HG03139 (cell line): ENCODE data around the gene FAM135A.
"Not testable (repeated sequence)": the region's sequence is repeated elsewhere in the genome, so short reads cannot be mapped to it uniquely, and the experiment has no call there.

ENCODE experiments used
- ATAC-seq: cut with Tn5 transposase; IDR thresholded peaks from one replicate; pipeline ENCODE4 v1.9.1; 2021; ENCODE audit not compliant: unreplicated experiment

FAM135A gene

GRCh38 chr6:70609181-70609580 lies 195.9 kb downstream of the FAM135A start:
- not testable (repeated sequence) for ATAC-seq
